Measurements from ENCODE around the gene TGFB2.

The TGFB2 gene

DNA sequence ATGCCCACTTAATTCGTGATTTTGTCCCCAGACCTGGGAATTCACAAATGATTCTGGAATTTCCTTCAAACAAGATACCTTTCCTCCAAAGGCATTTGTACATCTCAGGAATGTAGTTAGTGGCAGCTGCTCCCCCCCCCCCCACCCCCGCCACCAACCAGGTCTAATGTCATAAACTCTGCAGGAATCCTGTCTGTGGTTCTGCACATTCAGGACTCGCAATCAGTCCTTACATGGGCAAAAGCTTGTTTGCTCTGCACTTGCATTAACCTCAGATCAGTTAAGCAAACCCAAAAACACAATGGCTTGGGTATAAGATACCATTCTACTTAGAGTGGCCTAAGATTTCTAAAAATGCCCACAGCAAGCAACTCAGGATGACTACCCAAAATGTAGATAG is 143.8 kb downstream of the TGFB2 start:
- no peak for DNase-seq (ENCODE audit: low read depth)

DNA sequence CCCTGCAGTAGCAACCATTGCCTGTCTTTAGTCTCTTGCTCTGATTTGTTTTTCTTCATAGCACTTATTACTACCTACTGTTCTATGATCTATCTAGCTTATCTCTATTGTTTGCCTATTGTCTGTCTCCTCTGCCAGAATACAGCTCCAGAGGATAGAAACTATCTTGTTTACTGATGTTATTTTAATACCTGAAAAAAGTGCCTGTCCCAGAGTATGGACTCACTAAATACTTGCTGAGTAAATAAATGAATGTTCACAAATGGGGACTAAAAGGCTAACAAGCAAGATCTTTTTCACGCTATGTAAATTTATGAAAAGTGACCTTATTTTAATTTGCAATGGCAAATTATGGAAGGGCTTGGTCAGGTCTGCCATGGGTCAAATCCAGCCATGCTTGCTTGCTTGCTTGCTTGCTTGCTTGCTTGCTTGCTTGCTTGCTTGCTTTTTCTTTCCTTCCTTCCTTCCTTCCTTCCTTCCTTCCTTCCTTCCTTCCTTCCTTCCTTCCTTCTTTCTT is 145.3 kb downstream of the TGFB2 start:
- DNase-seq (ENCODE audit: low read depth), result no peak

DNA sequence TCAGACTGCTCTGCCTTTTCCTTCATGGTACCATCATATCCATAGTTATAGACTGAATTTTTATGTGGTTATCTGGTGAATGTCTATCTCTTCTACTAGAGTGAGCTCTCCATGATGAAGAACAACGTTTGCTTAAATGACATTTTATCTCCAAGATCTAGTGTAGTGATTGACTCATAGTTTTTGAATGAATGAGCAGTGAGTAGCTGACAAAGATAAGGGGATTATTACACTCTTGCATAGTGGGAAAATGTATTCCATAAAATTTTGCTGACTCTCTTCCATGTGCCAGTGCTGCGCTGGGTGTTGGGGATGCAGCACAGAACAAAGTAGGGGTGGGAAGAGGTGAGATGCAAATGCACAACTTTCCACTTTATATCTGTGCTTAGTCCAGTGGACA is 147.7 kb downstream of the TGFB2 start:
- DNase-seq (ENCODE audit: low read depth), result no peak

- no peak for DNase-seq (ENCODE audit: low read depth)
Measured at GRCh38 chr1:218493986-218494385, 148.8 kb downstream of the TGFB2 start.
